HEK293 (cell line): Measurements from ENCODE around the gene MCM8.

Experiments used
- CTCF ChIA-PET: fragments of 350-600 bp; formaldehyde crosslinking; extraction: SDS; loops from one replicate; lab custom pipeline; 2021; ENCODE audit warnings: antibody characterized with exemption; lab: Yijun Ruan, JAX
- POLR2A ChIA-PET: fragments of 300-600 bp; formaldehyde crosslinking; extraction: SDS; loops from one replicate; lab custom pipeline; 2020; ENCODE audit warnings: antibody characterized with exemption, inconsistent platforms; lab: Yijun Ruan, JAX
- H3K27ac ChIP-seq: fragments of 200-500 bp; sonication (Bioruptor generic); 2 replicates; pipeline ENCODE4 v1.5.1; 2014; ENCODE audit warnings: low read depth, low read length, control low read depth, inconsistent platforms; ENCODE audit errors: extremely low read depth
- H3K36me3 ChIP-seq, 2 experiments: fragments of 200-500 bp in 1 of 2; sonication (Bioruptor generic) in 1 of 2; 1 replicate in 1 of 2; 2 replicates in 1 of 2; pipeline ENCODE4 v1.5.1; 2014 to 2017; ENCODE audit warnings: inconsistent platforms in 2 of 2, low read length in 2 of 2; ENCODE audit not compliant: control insufficient read depth in 2 of 2, insufficient read depth in 1 of 2
- H3K4me1 ChIP-seq: fragments of 200-500 bp; sonication (Bioruptor generic); 2 replicates; pipeline ENCODE4 v1.5.1; 2014; ENCODE audit warnings: mild to moderate bottlenecking, low read length, inconsistent platforms; ENCODE audit not compliant: control insufficient read depth, insufficient read depth
- H3K4me3 ChIP-seq: 2 replicates; pipeline ENCODE4 v1.5.1; 2011; ENCODE audit warnings: low read depth, mild to moderate bottlenecking, control low read depth, low read length, moderate library complexity
- H3K9me3 ChIP-seq: fragments of 200-500 bp; sonication (Bioruptor generic); 2 replicates; pipeline ENCODE4 v1.5.1; 2014; ENCODE audit warnings: low read depth, low read length, inconsistent platforms; ENCODE audit not compliant: control insufficient read depth, insufficient read depth
- KLF16 ChIP-seq: fragments of 450-650 bp; formaldehyde crosslinking; IDR thresholded peaks from 2 replicates; pipeline ENCODE4 v1.5.1; 2017; ENCODE audit warnings: missing biosample characterization, missing genetic modification characterization
- OSR2 ChIP-seq: fragments of 450-650 bp; formaldehyde crosslinking; IDR thresholded peaks from 2 replicates; pipeline ENCODE4 v1.5.1; 2016; ENCODE audit warnings: missing biosample characterization, missing genetic modification characterization
- PRDM1 ChIP-seq: fragments of 450-650 bp; formaldehyde crosslinking; IDR thresholded peaks from 2 replicates; pipeline ENCODE4; 2016; ENCODE audit warnings: missing biosample characterization, missing genetic modification characterization
- SETDB1 ChIP-seq: IDR thresholded peaks from one replicate; pipeline ENCODE4 v1.6.1; 2017; ENCODE audit warnings: mild to moderate bottlenecking, low read length, moderate library complexity, mixed read lengths; ENCODE audit not compliant: insufficient read length
- ZBTB21 ChIP-seq: fragments of 450-650 bp; formaldehyde crosslinking; IDR thresholded peaks from 2 replicates; pipeline ENCODE4 v1.5.1; 2017; ENCODE audit warnings: missing biosample characterization, missing genetic modification characterization
- ZBTB48 ChIP-seq: fragments of 450-650 bp; formaldehyde crosslinking; IDR thresholded peaks from 2 replicates; pipeline ENCODE4 v1.5.1; 2016; ENCODE audit warnings: missing biosample characterization, missing genetic modification characterization
- ZBTB6 ChIP-seq: fragments of 450-650 bp; formaldehyde crosslinking; IDR thresholded peaks from 2 replicates; pipeline ENCODE4 v1.5.1; 2017; ENCODE audit warnings: missing biosample characterization, missing genetic modification characterization
- ZBTB7A ChIP-seq: fragments of 450-650 bp; formaldehyde crosslinking; IDR thresholded peaks from 2 replicates; pipeline ENCODE4 v1.5.1; 2016; ENCODE audit warnings: low read depth, missing biosample characterization, missing genetic modification characterization
- ZNF121 ChIP-seq: fragments of 450-650 bp; formaldehyde crosslinking; IDR thresholded peaks from 2 replicates; pipeline ENCODE4 v1.5.1; 2016; ENCODE audit warnings: missing biosample characterization, missing genetic modification characterization
- ZNF16 ChIP-seq: fragments of 450-650 bp; formaldehyde crosslinking; IDR thresholded peaks from 2 replicates; pipeline ENCODE4 v1.5.1; 2016; ENCODE audit warnings: low read depth, missing biosample characterization, missing genetic modification characterization
- ZNF175 ChIP-seq: fragments of 450-650 bp; formaldehyde crosslinking; IDR thresholded peaks from 2 replicates; pipeline ENCODE4 v1.5.1; 2016; ENCODE audit warnings: missing biosample characterization, missing genetic modification characterization
- ZNF202 ChIP-seq: fragments of 450-650 bp; formaldehyde crosslinking; IDR thresholded peaks from 2 replicates; pipeline ENCODE4 v1.5.1; 2016; ENCODE audit warnings: missing biosample characterization, missing genetic modification characterization, borderline replicate concordance
- ZNF211 ChIP-seq: fragments of 450-650 bp; formaldehyde crosslinking; IDR thresholded peaks from 2 replicates; pipeline ENCODE4 v1.5.1; 2016; ENCODE audit warnings: low read depth, missing biosample characterization, missing genetic modification characterization
- ZNF214 ChIP-seq: fragments of 450-650 bp; formaldehyde crosslinking; IDR thresholded peaks from 2 replicates; pipeline ENCODE4 v1.5.1; 2017; ENCODE audit warnings: missing biosample characterization, mild to moderate bottlenecking, missing genetic modification characterization, borderline replicate concordance
- ZNF26 ChIP-seq: fragments of 450-650 bp; formaldehyde crosslinking; IDR thresholded peaks from 2 replicates; pipeline ENCODE4 v1.5.1; 2016; ENCODE audit warnings: missing biosample characterization, missing genetic modification characterization
- ZNF324 ChIP-seq: fragments of 450-650 bp; formaldehyde crosslinking; IDR thresholded peaks from 2 replicates; pipeline ENCODE4 v1.5.1; 2016; ENCODE audit warnings: missing biosample characterization, missing genetic modification characterization
- ZNF341 ChIP-seq: fragments of 450-650 bp; formaldehyde crosslinking; IDR thresholded peaks from 2 replicates; pipeline ENCODE4; 2016; ENCODE audit warnings: low read depth, missing biosample characterization, missing genetic modification characterization
- ZNF350 ChIP-seq: fragments of 450-650 bp; formaldehyde crosslinking; IDR thresholded peaks from 2 replicates; pipeline ENCODE4 v1.5.0; 2017; ENCODE audit warnings: missing biosample characterization, mild to moderate bottlenecking, missing genetic modification characterization
- ZNF37A ChIP-seq: fragments of 450-650 bp; IDR thresholded peaks from 2 replicates; pipeline ENCODE4 v1.5.1; 2018; ENCODE audit warnings: missing biosample characterization, missing genetic modification characterization
- ZNF560 ChIP-seq: fragments of 450-650 bp; formaldehyde crosslinking; IDR thresholded peaks from 2 replicates; pipeline ENCODE4 v1.5.1; 2017; ENCODE audit warnings: missing biosample characterization, missing genetic modification characterization, borderline replicate concordance
- ZNF624 ChIP-seq: fragments of 450-650 bp; formaldehyde crosslinking; IDR thresholded peaks from 2 replicates; pipeline ENCODE4 v1.5.1; 2017; ENCODE audit warnings: missing biosample characterization, missing genetic modification characterization
- ZNF626 ChIP-seq: fragments of 450-650 bp; sonication (Bioruptor Pico); formaldehyde crosslinking; IDR thresholded peaks from 2 replicates; pipeline ENCODE4 v1.5.1; 2018; ENCODE audit warnings: missing biosample characterization, missing genetic modification characterization, inconsistent platforms
- ZNF664 ChIP-seq: fragments of 450-650 bp; formaldehyde crosslinking; IDR thresholded peaks from 2 replicates; pipeline ENCODE4 v1.5.1; 2016; ENCODE audit warnings: missing biosample characterization, missing genetic modification characterization
- ZNF704 ChIP-seq: fragments of 450-650 bp; formaldehyde crosslinking; IDR thresholded peaks from 2 replicates; pipeline ENCODE4 v1.5.1; 2016; ENCODE audit warnings: missing biosample characterization, missing genetic modification characterization
- ZNF768 ChIP-seq: fragments of 450-650 bp; formaldehyde crosslinking; IDR thresholded peaks from 2 replicates; pipeline ENCODE4 v1.5.1; 2018; ENCODE audit warnings: missing biosample characterization, mild to moderate bottlenecking, missing genetic modification characterization
- ZNF776 ChIP-seq: fragments of 450-650 bp; formaldehyde crosslinking; IDR thresholded peaks from 2 replicates; pipeline ENCODE4 v1.5.0; 2017; ENCODE audit warnings: missing biosample characterization, missing genetic modification characterization, borderline replicate concordance
- TF ChIP-seq, protein P1 (sequence below): fragments of 450-650 bp; formaldehyde crosslinking; IDR thresholded peaks from 2 replicates; pipeline ENCODE4 v1.5.1; 2016; ENCODE audit warnings: missing biosample characterization, missing genetic modification characterization
- TF ChIP-seq, protein P2 (sequence below): fragments of 450-650 bp; formaldehyde crosslinking; IDR thresholded peaks from 2 replicates; pipeline ENCODE4; 2016; ENCODE audit warnings: missing biosample characterization, missing genetic modification characterization
- TF ChIP-seq, protein P3 (sequence below): sonication (generic); formaldehyde crosslinking; IDR thresholded peaks from 2 replicates; pipeline ENCODE4 v1.8.1; 2022; ENCODE audit warnings: mild to moderate bottlenecking, moderate library complexity, missing genetic modification reagents

The MCM8 gene

GRCh38 chr20:5973172-5973571 lies 22.7 kb downstream of the MCM8 start:
- Histone ChIP-seq H3K9me3 (no peaks in the 10 kb centered on the region), H3K4me1 (no peaks in the 10 kb centered on the region), H3K36me3 (peaks cover 28 to 85% of the 10 kb centered on the region in 2 experiments; a peak in 2 of 3 replicates), H3K27ac (no peak overlapping the region), H3K4me3 (no peak overlapping the region)
- ChIA-PET POLR2A (no interaction called here), CTCF (no interaction called here)
- TF ChIP-seq ZNF624 (tag by site-specific recombination) (no peak), ZNF16 (tag by site-specific recombination) (no peak), ZNF664 (tag by site-specific recombination) (no peak), ZBTB7A (tag by site-specific recombination) (no peak), KLF16 (tag by site-specific recombination) (no peak), ZNF202 (tag by site-specific recombination) (no peak), ZNF26 (no peak), ZNF704 (tag by site-specific recombination) (no peak), ZNF211 (no peak), ZBTB6 (tag by site-specific recombination) (no peak)
- TF ChIP-seq, protein P1, sequence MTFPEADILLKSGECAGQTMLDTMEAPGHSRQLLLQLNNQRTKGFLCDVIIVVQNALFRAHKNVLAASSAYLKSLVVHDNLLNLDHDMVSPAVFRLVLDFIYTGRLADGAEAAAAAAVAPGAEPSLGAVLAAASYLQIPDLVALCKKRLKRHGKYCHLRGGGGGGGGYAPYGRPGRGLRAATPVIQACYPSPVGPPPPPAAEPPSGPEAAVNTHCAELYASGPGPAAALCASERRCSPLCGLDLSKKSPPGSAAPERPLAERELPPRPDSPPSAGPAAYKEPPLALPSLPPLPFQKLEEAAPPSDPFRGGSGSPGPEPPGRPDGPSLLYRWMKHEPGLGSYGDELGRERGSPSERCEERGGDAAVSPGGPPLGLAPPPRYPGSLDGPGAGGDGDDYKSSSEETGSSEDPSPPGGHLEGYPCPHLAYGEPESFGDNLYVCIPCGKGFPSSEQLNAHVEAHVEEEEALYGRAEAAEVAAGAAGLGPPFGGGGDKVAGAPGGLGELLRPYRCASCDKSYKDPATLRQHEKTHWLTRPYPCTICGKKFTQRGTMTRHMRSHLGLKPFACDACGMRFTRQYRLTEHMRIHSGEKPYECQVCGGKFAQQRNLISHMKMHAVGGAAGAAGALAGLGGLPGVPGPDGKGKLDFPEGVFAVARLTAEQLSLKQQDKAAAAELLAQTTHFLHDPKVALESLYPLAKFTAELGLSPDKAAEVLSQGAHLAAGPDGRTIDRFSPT (tag by site-specific recombination) = no peak
- TF ChIP-seq, protein P2, sequence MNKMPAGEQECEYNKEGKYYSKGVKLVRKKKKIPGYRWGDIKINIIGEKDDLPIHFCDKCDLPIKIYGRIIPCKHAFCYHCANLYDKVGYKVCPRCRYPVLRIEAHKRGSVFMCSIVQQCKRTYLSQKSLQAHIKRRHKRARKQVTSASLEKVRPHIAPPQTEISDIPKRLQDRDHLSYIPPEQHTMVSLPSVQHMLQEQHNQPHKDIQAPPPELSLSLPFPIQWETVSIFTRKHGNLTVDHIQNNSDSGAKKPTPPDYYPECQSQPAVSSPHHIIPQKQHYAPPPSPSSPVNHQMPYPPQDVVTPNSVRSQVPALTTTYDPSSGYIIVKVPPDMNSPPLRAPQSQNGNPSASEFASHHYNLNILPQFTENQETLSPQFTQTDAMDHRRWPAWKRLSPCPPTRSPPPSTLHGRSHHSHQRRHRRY = no peak
- TF ChIP-seq, protein P3, sequence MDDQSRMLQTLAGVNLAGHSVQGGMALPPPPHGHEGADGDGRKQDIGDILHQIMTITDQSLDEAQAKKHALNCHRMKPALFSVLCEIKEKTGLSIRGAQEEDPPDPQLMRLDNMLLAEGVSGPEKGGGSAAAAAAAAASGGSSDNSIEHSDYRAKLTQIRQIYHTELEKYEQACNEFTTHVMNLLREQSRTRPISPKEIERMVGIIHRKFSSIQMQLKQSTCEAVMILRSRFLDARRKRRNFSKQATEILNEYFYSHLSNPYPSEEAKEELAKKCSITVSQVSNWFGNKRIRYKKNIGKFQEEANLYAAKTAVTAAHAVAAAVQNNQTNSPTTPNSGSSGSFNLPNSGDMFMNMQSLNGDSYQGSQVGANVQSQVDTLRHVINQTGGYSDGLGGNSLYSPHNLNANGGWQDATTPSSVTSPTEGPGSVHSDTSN (CRISPR knock-in tag) = no peak

DNA sequence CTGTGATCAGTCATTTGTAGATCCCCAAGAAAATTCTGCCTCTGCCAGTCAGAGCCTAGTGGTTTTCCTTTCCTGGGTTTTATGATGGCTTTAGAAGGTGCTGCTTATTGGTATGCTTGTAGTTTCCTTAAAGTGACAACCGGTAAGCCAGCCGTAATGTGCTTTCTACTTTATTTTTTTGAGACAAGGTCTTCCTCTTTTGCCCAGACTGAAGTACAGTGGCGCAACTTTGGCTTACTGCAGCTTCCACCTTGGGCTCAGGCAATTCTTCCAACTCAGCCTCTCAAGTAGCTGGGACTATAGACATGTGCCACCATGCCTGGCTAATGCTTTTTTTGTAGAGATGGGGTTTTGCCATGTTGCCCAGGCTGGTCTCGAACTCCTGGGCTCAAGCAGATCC lies 23.5 kb downstream of the MCM8 start:
- Histone ChIP-seq H3K4me1 (no peaks in the 10 kb centered on the region), H3K27ac (no peak overlapping the region), H3K4me3 (no peak overlapping the region), H3K9me3 (no peaks in the 10 kb centered on the region), H3K36me3 (peaks cover 30 to 86% of the 10 kb centered on the region in 2 experiments; a peak in 2 of 3 replicates)
- ChIA-PET POLR2A (no interaction called here), CTCF (interaction anchor here (0.7 kb wide), 1 partner anchor 20 kb away, joined by 3 read pairs; no protein-coding TSS in a partner anchor)
- TF ChIP-seq ZNF37A (no peak), ZNF324 (tag by site-specific recombination) (no peak), ZNF350 (tag by site-specific recombination) (no peak), ZNF626 (tag by site-specific recombination) (no peak), ZBTB48 (no peak), OSR2 (tag by site-specific recombination) (no peak), ZNF776 (tag by site-specific recombination) (no peak), ZNF175 (tag by site-specific recombination) (no peak), PRDM1 (tag by site-specific recombination) (no peak), ZNF341 (tag by site-specific recombination) (no peak), ZNF560 (tag by site-specific recombination) (no peak), ZNF768 (tag by site-specific recombination) (no peak), SETDB1 (no peak), ZNF121 (tag by site-specific recombination) (no peak), ZNF214 (no peak), ZBTB21 (tag by site-specific recombination) (no peak)
